Gastrocnemius medialis (tissue), 4 donors: ENCODE measurements around the gene MGAM2.

ENCODE experiments used
- CTCF ChIP-seq, 5 experiments: fragments of 450-650 bp in 3 of 5; fragments of 200-600 bp in 2 of 5; sonication (generic) in 2 of 5; IDR thresholded peaks in 4 of 5; conservative IDR thresholded peaks in 1 of 5; 1 replicate in 4 of 5; 2 replicates in 1 of 5; pipeline ENCODE4 v1.5.1; 2016 to 2019; ENCODE audit warnings: antibody characterized with exemption in 5 of 5, mild to moderate bottlenecking in 3 of 5, moderate library complexity in 3 of 5
- POLR2A ChIP-seq, 2 donors: fragments of 450-650 bp; IDR thresholded peaks; one replicate each; pipeline ENCODE4 v1.6.1; 2017; ENCODE audit warnings: antibody characterized with exemption in 2 of 2, mild to moderate bottlenecking in 2 of 2, moderate library complexity in 2 of 2

GRCh38 chr7:142097571-142097970, 13.9 kb upstream of the MGAM2 start:
- no peak for TF ChIP-seq CTCF (IDR thresholded peaks at IDR 0.05 in 4 of 5, conservative IDR thresholded peaks at IDR 0.05 in 1 of 5)
- no peak for TF ChIP-seq POLR2A (IDR thresholded peaks at IDR 0.05)
